Keratinocyte (primary cell): ENCODE results near the gene IFT172.

Source experiments
- EZH2 ChIP-seq: IDR thresholded peaks from one replicate; pipeline ENCODE4 v1.6.1; 2012; ENCODE audit warnings: inconsistent platforms, mild to moderate bottlenecking, low read length, moderate library complexity
- TF ChIP-seq, protein P1 (sequence below), 3 experiments: IDR thresholded peaks in 1 of 3; conservative IDR thresholded peaks in 1 of 3; optimal IDR thresholded peaks in 1 of 3; 2 replicates in 2 of 3; 3 replicates in 1 of 3; pipeline versions ENCODE3 to v1.5.1; 2011; ENCODE audit warnings: low read length in 3 of 3, mild to moderate bottlenecking in 3 of 3, moderate library complexity in 2 of 3, control low read depth in 1 of 3, inconsistent platforms in 1 of 3; ENCODE audit not compliant: insufficient read depth in 2 of 3; ENCODE audit errors: extremely low read depth in 1 of 3

DNA sequence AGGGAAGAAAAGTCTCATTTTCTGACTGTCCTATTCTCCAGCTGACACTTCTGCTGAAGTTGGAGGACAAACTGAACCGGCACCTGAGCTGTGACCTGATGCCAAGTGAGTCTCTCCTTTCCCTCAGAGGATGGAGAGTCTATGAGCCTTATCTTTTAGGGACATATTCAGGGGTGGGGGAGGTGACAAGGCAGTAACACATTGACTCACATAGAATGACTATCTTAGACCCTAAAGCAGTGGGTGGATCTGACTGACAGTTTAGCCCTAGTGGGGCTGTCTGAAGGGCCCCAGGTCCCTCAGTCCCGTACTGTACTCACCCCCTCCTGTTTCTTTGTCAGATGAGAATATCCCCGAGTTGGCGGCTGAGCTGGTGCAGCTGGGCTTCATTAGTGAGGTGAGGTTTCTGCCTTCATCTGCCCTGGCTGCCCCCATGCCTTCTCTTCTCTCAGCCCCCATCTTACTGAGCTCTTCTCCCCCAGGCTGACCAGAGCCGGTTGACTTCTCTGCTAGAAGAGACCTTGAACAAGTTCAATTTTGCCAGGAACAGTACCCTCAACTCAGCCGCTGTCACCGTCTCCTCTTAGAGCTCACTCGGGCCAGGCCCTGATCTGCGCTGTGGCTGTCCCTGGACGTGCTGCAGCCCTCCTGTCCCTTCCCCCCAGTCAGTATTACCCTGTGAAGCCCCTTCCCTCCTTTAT lies 48.2 kb downstream of the IFT172 start:
- TF ChIP-seq, protein P1, sequence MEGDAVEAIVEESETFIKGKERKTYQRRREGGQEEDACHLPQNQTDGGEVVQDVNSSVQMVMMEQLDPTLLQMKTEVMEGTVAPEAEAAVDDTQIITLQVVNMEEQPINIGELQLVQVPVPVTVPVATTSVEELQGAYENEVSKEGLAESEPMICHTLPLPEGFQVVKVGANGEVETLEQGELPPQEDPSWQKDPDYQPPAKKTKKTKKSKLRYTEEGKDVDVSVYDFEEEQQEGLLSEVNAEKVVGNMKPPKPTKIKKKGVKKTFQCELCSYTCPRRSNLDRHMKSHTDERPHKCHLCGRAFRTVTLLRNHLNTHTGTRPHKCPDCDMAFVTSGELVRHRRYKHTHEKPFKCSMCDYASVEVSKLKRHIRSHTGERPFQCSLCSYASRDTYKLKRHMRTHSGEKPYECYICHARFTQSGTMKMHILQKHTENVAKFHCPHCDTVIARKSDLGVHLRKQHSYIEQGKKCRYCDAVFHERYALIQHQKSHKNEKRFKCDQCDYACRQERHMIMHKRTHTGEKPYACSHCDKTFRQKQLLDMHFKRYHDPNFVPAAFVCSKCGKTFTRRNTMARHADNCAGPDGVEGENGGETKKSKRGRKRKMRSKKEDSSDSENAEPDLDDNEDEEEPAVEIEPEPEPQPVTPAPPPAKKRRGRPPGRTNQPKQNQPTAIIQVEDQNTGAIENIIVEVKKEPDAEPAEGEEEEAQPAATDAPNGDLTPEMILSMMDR (optimal IDR thresholded peaks at IDR 0.05 in 1 of 3, IDR thresholded peaks at IDR 0.05 in 1 of 3, conservative IDR thresholded peaks at IDR 0.05 in 1 of 3; ENCODE audit: extremely low read depth in 1 of 3, insufficient read depth in 2 of 3, low read length in 3 of 3): no peak
- no peak for TF ChIP-seq EZH2
